ENCODE results near the gene FBXW10. TPM values are rescaled to one million over a fixed set of nuclear protein-coding genes. Genes with fewer than 3 reads are reported as not detected.
A peak's percentile ranks its signal among the peaks of the same experiment; 100 is the strongest.
"Not testable (repeated sequence)": the region's sequence is repeated elsewhere in the genome, so short reads cannot be mapped to it uniquely, and the experiment has no call there.

FBXW10 gene
- total RNA-seq: under 1 TPM in 1 of 4 donors, not detected in 3; 0.27 TPM

- H3K36me3 ChIP-seq; DNase-seq; H3K9me3 ChIP-seq; H3K27ac ChIP-seq; H3K27me3 ChIP-seq; in situ Hi-C loops (cut with MboI; ENCODE audit: low pct_ligation_motif_present in 1 of 4, low pct_unique_long_range_greater_than_20kb in 1 of 4, low sequenced_read_pairs in 3 of 4); intact Hi-C loops (cut with DNase I; ENCODE audit: low total_unique reads); H3K4me3 ChIP-seq; H3K4me1 ChIP-seq: not testable (repeated sequence)
- 57% methylated on average over 8 of the region's 10 CpGs; no CpG with 5 or more reads in 1 of the 2 donors for WGBS, 2 donors (ENCODE audit: low coverage in 1 of 2)
These were observed at the start of gene FBXW10 for GRCh38 chr17:18743699-18744421. FBXW10 (plus strand) TSS chr17:18744054; CDS start chr17:18744245, 191 bp downstream.

GRCh38 chr17:18695143-18695542 is 48.7 kb upstream of the FBXW10 start:
- intact Hi-C loops (cut with DNase I; ENCODE audit: low total_unique reads); H3K4me3 ChIP-seq; H3K36me3 ChIP-seq; in situ Hi-C loops (cut with MboI; ENCODE audit: low pct_ligation_motif_present in 1 of 4, low pct_unique_long_range_greater_than_20kb in 1 of 4, low sequenced_read_pairs in 3 of 4); H3K27ac ChIP-seq; H3K27me3 ChIP-seq; H3K4me1 ChIP-seq; H3K9me3 ChIP-seq; DNase-seq: not testable (repeated sequence)
- 82% methylated on average over 2 of the region's 2 CpGs; no CpG with 5 or more reads in 1 of the 2 donors for WGBS, 2 donors (ENCODE audit: low coverage in 1 of 2)

DNA sequence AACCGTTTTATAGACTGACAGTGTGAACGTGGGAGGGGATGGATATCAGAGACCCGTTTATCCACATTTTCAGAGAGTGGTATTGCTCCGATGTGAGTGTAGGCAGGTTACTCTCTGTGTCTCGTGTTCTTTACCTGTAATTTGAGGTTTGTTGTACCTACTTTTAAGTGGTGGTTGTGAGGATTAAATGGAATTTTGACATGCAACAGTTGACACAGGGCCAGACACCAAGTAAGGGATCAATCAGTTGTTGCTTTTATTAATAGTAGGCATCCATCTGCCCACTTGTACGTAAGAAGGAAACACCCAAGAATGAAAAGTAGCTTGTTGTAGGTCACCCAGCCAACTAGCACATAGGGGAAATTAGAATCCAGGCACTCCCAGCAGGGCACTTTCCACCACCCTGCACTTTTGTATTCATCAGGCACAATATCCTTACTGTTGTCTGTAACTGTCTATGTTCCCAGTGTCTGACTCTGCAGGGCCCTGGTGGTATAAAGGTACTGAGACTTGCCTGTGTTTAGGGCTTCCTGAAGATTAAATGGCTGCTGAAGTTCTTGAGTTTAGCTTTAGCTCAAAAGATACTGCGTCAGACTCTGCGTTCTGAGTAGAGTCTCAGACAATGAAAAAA is 45.3 kb upstream of the FBXW10 start:
- 50 to 95% methylated on average over 3 to 8 of the region's 8 CpGs for WGBS, 2 donors (ENCODE audit: low coverage in 1 of 2)
- peak overlapping the region; percentile 15 to 79 (median 51) for H3K4me3 ChIP-seq
- intact Hi-C loops (cut with DNase I; ENCODE audit: low total_unique reads); DNase-seq; H3K27me3 ChIP-seq; H3K4me1 ChIP-seq; in situ Hi-C loops (cut with MboI; ENCODE audit: low pct_ligation_motif_present in 1 of 4, low pct_unique_long_range_greater_than_20kb in 1 of 4, low sequenced_read_pairs in 3 of 4); H3K9me3 ChIP-seq; H3K36me3 ChIP-seq: not testable (repeated sequence)
- peak overlapping the region in 3 of 4 donors; percentile 56 to 73 (median 70) for H3K27ac ChIP-seq

GRCh38 chr17:18705955-18706354 is 37.9 kb upstream of the FBXW10 start:
- DNase-seq; H3K9me3 ChIP-seq; H3K36me3 ChIP-seq; H3K4me3 ChIP-seq; H3K27ac ChIP-seq; H3K4me1 ChIP-seq; intact Hi-C loops (cut with DNase I; ENCODE audit: low total_unique reads); in situ Hi-C loops (cut with MboI; ENCODE audit: low pct_ligation_motif_present in 1 of 4, low pct_unique_long_range_greater_than_20kb in 1 of 4, low sequenced_read_pairs in 3 of 4); H3K27me3 ChIP-seq: not testable (repeated sequence)
- WGBS, 2 donors (ENCODE audit: low coverage in 1 of 2): 89% methylated on average over 3 of the region's 3 CpGs; no CpG with 5 or more reads in 1 of the 2 donors

DNA sequence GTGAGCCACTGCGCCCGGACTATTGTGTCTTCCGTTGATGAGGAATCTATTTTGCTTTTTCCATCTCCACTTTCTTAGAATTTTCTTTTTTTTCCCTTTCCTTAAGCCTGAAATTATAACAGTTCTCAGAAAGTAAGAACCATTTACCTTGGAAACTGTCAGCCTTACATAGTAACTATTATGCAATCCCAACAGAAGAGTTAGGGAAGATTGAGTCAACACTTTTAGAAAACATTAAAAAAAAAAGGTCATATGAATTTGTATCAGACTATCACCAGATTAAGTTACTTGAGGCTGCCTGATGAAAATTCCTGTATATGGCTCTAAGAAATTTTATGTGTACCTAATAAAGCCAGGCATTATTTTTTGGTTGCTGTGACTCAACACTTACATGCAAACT is 35.6 kb upstream of the FBXW10 start:
- H3K4me1 ChIP-seq; H3K9me3 ChIP-seq; H3K27me3 ChIP-seq; H3K4me3 ChIP-seq; DNase-seq; intact Hi-C loops (cut with DNase I; ENCODE audit: low total_unique reads); H3K27ac ChIP-seq; in situ Hi-C loops (cut with MboI; ENCODE audit: low pct_ligation_motif_present in 1 of 4, low pct_unique_long_range_greater_than_20kb in 1 of 4, low sequenced_read_pairs in 3 of 4); H3K36me3 ChIP-seq: not testable (repeated sequence)
- 89 to 90% methylated on average over 3 of the region's 3 CpGs for WGBS, 2 donors (ENCODE audit: low coverage in 1 of 2)

DNA sequence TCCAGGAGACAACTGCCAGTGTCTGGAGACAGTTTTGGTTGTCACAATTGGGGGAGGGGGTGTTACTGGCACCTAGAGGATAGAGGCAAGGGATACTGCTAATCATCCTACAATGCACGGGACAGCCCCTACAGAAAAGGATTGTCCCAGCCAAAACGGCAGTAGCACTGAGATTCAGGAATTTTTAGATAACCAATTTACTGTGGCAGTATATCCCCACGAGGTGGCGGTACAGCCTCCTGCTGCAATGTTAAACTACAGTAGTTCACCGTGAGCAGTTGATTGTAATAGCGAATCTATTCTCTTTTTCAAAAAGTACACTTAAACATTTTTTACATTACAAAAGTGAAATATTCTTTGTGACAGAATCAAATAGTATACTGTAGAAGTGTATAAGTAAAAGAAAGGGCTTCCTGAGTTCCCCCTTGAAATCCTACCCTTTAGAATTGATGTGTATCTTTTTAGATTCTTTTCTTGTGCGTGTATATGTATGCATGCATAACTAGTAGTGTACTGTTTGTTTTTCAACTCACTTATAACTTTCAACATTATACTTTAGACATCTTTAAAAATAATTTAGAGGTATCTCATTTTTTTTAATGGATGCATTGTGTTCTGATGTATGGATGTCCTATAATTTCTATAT is 31.4 kb upstream of the FBXW10 start:
- in situ Hi-C loops (cut with MboI; ENCODE audit: low pct_ligation_motif_present in 1 of 4, low pct_unique_long_range_greater_than_20kb in 1 of 4, low sequenced_read_pairs in 3 of 4): not testable (repeated sequence)

DNA sequence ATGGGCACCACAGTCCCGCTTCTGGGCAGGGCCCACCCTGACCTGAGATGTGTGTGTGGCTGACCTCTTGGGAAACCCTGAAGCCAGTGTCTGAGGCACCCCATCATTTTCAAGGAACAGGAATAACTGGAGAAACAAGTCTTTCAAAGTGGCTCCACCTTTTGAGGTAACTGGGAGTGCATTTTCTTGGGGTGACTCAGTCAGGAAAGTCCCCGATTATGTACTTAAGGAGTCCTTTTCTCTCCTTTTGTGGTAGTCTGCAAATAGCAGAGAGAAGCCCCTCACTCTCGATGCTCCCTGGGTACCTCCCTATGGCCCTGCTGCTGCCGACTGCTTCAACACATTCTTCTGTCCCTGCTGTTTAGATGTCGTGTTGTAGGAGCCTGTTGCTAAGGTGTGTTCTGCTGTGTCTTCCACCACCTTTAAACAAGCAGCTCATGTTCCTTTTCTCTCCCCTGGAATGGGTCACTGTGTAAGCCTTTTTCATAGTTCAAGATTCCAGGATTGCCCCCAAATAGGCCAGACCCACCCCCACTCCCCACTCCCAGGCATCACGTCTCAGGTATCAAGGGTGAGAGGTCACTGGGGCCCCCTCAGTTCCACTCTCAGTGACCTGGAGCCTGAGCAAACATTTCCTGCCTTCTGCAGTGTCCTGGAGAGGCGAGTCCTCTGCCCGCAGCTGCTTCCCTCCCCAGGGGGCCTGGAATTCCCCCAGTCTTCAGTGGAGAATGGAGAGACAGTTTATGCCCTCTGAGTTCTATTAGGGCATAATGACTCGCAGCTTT is 25.0 kb upstream of the FBXW10 start:
- 50 to 67% methylated on average over 1 to 7 of the region's 9 CpGs for WGBS, 2 donors (ENCODE audit: low coverage in 1 of 2)
- H3K27me3 ChIP-seq; H3K36me3 ChIP-seq; DNase-seq; in situ Hi-C loops (cut with MboI; ENCODE audit: low pct_ligation_motif_present in 1 of 4, low pct_unique_long_range_greater_than_20kb in 1 of 4, low sequenced_read_pairs in 3 of 4); H3K9me3 ChIP-seq; intact Hi-C loops (cut with DNase I; ENCODE audit: low total_unique reads); H3K4me3 ChIP-seq; H3K27ac ChIP-seq; H3K4me1 ChIP-seq: not testable (repeated sequence)

More for the DNA sequence above, 31.4 kb upstream of the FBXW10 start:
- H3K9me3 ChIP-seq; H3K4me1 ChIP-seq; H3K4me3 ChIP-seq; H3K27me3 ChIP-seq; intact Hi-C loops (cut with DNase I; ENCODE audit: low total_unique reads); H3K36me3 ChIP-seq; H3K27ac ChIP-seq: not testable (repeated sequence)
- TF ChIP-seq, protein P1, sequence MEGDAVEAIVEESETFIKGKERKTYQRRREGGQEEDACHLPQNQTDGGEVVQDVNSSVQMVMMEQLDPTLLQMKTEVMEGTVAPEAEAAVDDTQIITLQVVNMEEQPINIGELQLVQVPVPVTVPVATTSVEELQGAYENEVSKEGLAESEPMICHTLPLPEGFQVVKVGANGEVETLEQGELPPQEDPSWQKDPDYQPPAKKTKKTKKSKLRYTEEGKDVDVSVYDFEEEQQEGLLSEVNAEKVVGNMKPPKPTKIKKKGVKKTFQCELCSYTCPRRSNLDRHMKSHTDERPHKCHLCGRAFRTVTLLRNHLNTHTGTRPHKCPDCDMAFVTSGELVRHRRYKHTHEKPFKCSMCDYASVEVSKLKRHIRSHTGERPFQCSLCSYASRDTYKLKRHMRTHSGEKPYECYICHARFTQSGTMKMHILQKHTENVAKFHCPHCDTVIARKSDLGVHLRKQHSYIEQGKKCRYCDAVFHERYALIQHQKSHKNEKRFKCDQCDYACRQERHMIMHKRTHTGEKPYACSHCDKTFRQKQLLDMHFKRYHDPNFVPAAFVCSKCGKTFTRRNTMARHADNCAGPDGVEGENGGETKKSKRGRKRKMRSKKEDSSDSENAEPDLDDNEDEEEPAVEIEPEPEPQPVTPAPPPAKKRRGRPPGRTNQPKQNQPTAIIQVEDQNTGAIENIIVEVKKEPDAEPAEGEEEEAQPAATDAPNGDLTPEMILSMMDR (IDR thresholded peaks at IDR 0.05): peak; percentile 34 to 65 (median 58)
- WGBS, 2 donors (ENCODE audit: low coverage in 1 of 2): 10 to 62% methylated on average over 1 to 7 of the region's 7 CpGs
- DNase-seq: peak; percentile 72

DNA sequence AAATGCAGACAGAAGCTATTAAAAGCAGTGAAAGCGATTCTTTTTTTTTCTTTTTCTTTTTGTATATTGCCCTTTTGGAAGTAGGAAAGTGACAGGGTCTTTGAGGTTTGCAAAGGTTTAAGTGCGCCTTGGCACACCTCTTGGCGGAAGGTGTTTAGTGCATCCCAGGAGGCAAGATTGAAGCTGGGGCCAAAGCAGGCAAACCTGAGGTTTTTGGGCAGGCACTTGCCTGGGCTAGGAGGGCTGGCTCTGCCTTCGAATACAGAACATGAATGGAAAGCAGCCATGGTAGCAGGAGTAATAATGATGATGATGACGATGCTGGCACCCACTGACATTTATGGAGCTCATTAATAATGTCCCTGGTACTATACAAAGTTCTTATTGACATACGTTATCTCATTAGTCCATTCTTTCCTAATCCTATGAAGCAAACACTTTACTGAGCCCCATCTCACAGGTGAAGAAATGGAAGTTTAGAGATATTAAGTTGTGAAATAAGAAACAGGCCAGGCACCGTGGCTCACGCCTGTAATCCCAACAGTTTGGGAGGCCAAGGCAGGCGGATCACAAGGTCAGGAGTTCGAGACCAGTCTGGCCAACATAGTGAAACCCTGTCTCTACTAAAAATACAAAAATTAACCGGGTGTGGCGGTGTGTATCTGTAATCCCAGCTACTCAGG is 24.3 kb upstream of the FBXW10 start:
- H3K4me1 ChIP-seq; H3K27ac ChIP-seq; H3K36me3 ChIP-seq; H3K4me3 ChIP-seq; in situ Hi-C loops (cut with MboI; ENCODE audit: low pct_ligation_motif_present in 1 of 4, low pct_unique_long_range_greater_than_20kb in 1 of 4, low sequenced_read_pairs in 3 of 4); H3K9me3 ChIP-seq; DNase-seq; H3K27me3 ChIP-seq; intact Hi-C loops (cut with DNase I; ENCODE audit: low total_unique reads): not testable (repeated sequence)
- WGBS, 2 donors (ENCODE audit: low coverage in 1 of 2): 86 to 95% methylated on average over 8 to 12 of the region's 12 CpGs
